Neural progenitor cell (in vitro differentiated cells): Measurements from ENCODE around the gene CLMP. TPM values are rescaled to one million over a fixed set of nuclear protein-coding genes. Genes with fewer than 3 reads are reported as not detected.

Experiments
- DNase-seq: peaks from one replicate; pipeline ENCODE4 v3.0.0-alpha.2; 2016; ENCODE audit warnings: low spot score
- H2AFZ ChIP-seq: fragments of 200-600 bp; sonication (generic); replicated peaks from 2 replicates; pipeline ENCODE4 v1.6.1; 2016; ENCODE audit warnings: antibody characterized with exemption
- H3F3A ChIP-seq: fragments of 200-600 bp; sonication (generic); 2 replicates; pipeline ENCODE4 v1.6.1; 2016; ENCODE audit warnings: antibody characterized with exemption, low read depth
- H3K27ac ChIP-seq: fragments of 200-600 bp; sonication (generic); 2 replicates; pipeline ENCODE4 v1.5.1; 2016; ENCODE audit warnings: mild to moderate bottlenecking
- H3K27me3 ChIP-seq: fragments of 200-600 bp; sonication (generic); 2 replicates; pipeline ENCODE4 v1.6.1; 2016; ENCODE audit warnings: mild to moderate bottlenecking, moderate library complexity
- H3K36me3 ChIP-seq: fragments of 200-600 bp; sonication (generic); 2 replicates; pipeline ENCODE4 v1.5.1; 2016
- H3K4me1 ChIP-seq: fragments of 200-600 bp; sonication (generic); 2 replicates; pipeline ENCODE4 v1.6.1; 2016; ENCODE audit warnings: mixed run types
- H3K4me2 ChIP-seq: fragments of 200-600 bp; sonication (generic); 2 replicates; pipeline ENCODE4 v1.6.1; 2016
- H3K4me3 ChIP-seq: fragments of 200-600 bp; sonication (generic); 2 replicates; pipeline ENCODE4 v1.5.1; 2016
- H3K79me2 ChIP-seq: fragments of 200-600 bp; sonication (generic); 2 replicates; pipeline ENCODE4 v1.6.1; 2016; ENCODE audit warnings: low read depth
- H3K9ac ChIP-seq: fragments of 200-600 bp; sonication (generic); 2 replicates; pipeline ENCODE4 v1.6.1; 2016
- H3K9me3 ChIP-seq: fragments of 200-600 bp; sonication (generic); 2 replicates; pipeline ENCODE4 v1.5.1; 2016; ENCODE audit warnings: low read depth
- H4K20me1 ChIP-seq: fragments of 200-600 bp; sonication (generic); 2 replicates; pipeline ENCODE4 v1.6.1; 2016; ENCODE audit warnings: low read depth
- H3K27ac Mint-ChIP-seq: 3 replicates; pipeline ENCODE4 v1.8.0; 2021; ENCODE audit warnings: mixed read lengths
- H3K27me3 Mint-ChIP-seq: 2 replicates; pipeline ENCODE4 v1.8.0; 2022; ENCODE audit warnings: low read depth, mild to moderate bottlenecking, inconsistent platforms, moderate library complexity, mixed read lengths; ENCODE audit not compliant: insufficient read depth
- H3K36me3 Mint-ChIP-seq: 3 replicates; pipeline ENCODE4 v1.8.0; 2021; ENCODE audit warnings: mixed read lengths
- H3K4me1 Mint-ChIP-seq: 3 replicates; pipeline ENCODE4 v1.8.0; 2021; ENCODE audit warnings: mixed read lengths
- H3K4me3 Mint-ChIP-seq: 3 replicates; pipeline ENCODE4 v1.8.0; 2021; ENCODE audit warnings: mild to moderate bottlenecking, moderate library complexity, mixed read lengths
- H3K9me3 Mint-ChIP-seq: 3 replicates; pipeline ENCODE4 v1.8.0; 2020; ENCODE audit warnings: mixed read lengths
- EZH2 ChIP-seq: fragments of 200-600 bp; sonication (generic); IDR thresholded peaks from 2 replicates; pipeline ENCODE4 v1.6.1; 2017; ENCODE audit warnings: antibody characterized with exemption, mild to moderate bottlenecking, moderate library complexity
- EZH2phosphoT487 ChIP-seq: fragments of 200-600 bp; sonication (generic); IDR thresholded peaks from 2 replicates; pipeline ENCODE4 v1.6.1; 2017; ENCODE audit warnings: antibody characterized with exemption
- total RNA-seq: library from RNA; depleted of rRNA; stranded (reverse); fragments of >200 nt; gene quantifications from 2 replicates; pipeline ENCODE4 v1.2.3, GENCODE V29; 2015; ENCODE audit warnings: low replicate concordance
- TF ChIP-seq, protein P1 (sequence below): fragments of 200-600 bp; sonication (generic); IDR thresholded peaks from 2 replicates; pipeline ENCODE4 v1.5.1; 2017; ENCODE audit warnings: antibody characterized with exemption, mild to moderate bottlenecking

CLMP gene
- total RNA-seq, 1 donor from 2014 or later = 10.7 TPM

DNA sequence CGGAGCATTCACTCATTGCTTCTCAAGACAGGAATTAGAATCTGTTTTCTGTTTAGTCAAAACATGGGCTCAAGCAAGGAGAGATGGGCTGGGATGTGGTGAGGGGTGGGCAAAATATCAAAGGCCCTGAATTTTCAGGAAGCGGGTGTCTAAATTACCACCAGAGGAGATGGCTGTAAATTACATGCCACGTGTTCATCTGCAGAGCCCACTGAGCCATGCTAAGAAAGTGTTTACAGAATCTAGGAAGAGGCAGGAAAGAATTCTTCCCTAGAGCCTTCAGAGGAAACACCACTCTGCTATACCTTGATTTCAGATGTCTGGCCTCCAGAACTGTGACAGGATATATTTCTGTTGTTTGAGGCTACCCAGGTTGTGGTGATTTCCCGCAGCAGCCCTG lies 46.1 kb downstream of the CLMP start:
- H3K4me3 Mint-ChIP-seq = no peak overlapping the region
- Histone ChIP-seq H3K27me3 (no peaks in the 10 kb centered on the region), H2AFZ (no peak overlapping the region), H3K9ac (no peak overlapping the region), H3K27ac (no peak overlapping the region), H3K4me1 (no peaks in the 10 kb centered on the region), H3K4me3 (no peak overlapping the region), H3F3A (no peaks in the 10 kb centered on the region), H3K36me3 (no peaks in the 10 kb centered on the region), H3K4me2 (no peak overlapping the region), H4K20me1 (no peaks in the 10 kb centered on the region), H3K79me2 (no peaks in the 10 kb centered on the region), H3K9me3 (no peaks in the 10 kb centered on the region)
- peaks cover 2% of the 10 kb centered on the region for H3K27me3 Mint-ChIP-seq
- no peaks in the 10 kb centered on the region for H3K36me3 Mint-ChIP-seq
- peaks cover 7% of the 10 kb centered on the region for H3K4me1 Mint-ChIP-seq
- no peak for TF ChIP-seq EZH2phosphoT487
- TF ChIP-seq, protein P1, sequence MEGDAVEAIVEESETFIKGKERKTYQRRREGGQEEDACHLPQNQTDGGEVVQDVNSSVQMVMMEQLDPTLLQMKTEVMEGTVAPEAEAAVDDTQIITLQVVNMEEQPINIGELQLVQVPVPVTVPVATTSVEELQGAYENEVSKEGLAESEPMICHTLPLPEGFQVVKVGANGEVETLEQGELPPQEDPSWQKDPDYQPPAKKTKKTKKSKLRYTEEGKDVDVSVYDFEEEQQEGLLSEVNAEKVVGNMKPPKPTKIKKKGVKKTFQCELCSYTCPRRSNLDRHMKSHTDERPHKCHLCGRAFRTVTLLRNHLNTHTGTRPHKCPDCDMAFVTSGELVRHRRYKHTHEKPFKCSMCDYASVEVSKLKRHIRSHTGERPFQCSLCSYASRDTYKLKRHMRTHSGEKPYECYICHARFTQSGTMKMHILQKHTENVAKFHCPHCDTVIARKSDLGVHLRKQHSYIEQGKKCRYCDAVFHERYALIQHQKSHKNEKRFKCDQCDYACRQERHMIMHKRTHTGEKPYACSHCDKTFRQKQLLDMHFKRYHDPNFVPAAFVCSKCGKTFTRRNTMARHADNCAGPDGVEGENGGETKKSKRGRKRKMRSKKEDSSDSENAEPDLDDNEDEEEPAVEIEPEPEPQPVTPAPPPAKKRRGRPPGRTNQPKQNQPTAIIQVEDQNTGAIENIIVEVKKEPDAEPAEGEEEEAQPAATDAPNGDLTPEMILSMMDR = no peak
- no peak for TF ChIP-seq EZH2
- DNase-seq = no peak
- H3K27ac Mint-ChIP-seq = no peak overlapping the region
- H3K9me3 Mint-ChIP-seq = no peaks in the 10 kb centered on the region

DNA sequence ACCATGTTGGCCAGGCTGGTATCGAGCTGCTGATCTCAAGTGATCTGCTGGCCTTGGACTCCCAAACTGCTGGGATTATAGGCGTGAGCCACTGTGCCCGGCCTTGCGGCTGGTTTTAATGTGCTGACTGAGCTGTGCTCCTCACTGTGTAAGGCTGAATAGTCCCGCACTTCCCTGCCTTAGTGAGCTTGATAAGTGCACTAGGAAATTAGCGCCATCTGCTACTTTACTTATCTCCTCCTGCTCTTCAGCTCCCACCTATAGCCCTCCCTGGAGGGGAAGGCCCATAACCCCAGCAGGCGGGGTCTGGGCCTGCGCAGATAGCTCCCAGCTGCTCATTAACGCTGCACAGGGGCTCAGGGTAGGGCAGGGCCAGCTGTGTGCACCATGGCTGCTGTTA lies 49.4 kb downstream of the CLMP start:
- Mint-ChIP-seq H3K9me3 (peaks cover 5% of the 10 kb centered on the region), H3K27ac (no peak overlapping the region), H3K4me3 (no peak overlapping the region), H3K27me3 (peaks cover 2% of the 10 kb centered on the region), H3K4me1 (peaks cover 10% of the 10 kb centered on the region), H3K36me3 (no peaks in the 10 kb centered on the region)
- TF ChIP-seq EZH2 (no peak), EZH2phosphoT487 (no peak)
- TF ChIP-seq, protein P1 = no peak
- Histone ChIP-seq H2AFZ (no peak overlapping the region), H3K9ac (no peak overlapping the region), H3K9me3 (no peaks in the 10 kb centered on the region), H3K4me1 (no peaks in the 10 kb centered on the region), H3K4me3 (no peak overlapping the region), H3F3A (no peaks in the 10 kb centered on the region), H3K4me2 (no peak overlapping the region), H3K27me3 (no peaks in the 10 kb centered on the region), H4K20me1 (no peaks in the 10 kb centered on the region), H3K36me3 (no peaks in the 10 kb centered on the region), H3K27ac (no peak overlapping the region), H3K79me2 (no peaks in the 10 kb centered on the region)
- DNase-seq = peak; percentile 8

DNA sequence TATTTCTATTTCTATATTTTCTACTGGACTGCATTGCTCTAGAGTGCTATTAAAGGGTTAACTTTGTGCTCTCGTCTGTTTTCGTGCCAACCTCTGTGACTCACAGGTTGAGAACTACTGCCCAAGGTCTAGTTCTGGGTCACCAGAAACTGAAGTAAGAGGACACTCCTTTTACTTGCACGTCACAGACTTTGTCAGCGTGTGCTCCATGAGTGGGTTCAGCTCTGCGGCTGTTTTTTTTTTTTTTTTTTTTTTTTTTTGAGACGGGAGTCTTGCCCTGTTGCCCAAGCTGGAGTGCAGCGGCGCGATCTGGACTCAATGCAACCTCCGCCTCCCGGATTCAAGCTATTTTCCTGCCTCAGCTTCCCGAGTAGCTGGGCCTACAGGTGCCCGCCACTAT lies 49.8 kb downstream of the CLMP start:
- no peak overlapping the region for H3K4me3 ChIP-seq
- no peak overlapping the region for H3K27ac ChIP-seq
- Mint-ChIP-seq H3K9me3 (peaks cover 7% of the 10 kb centered on the region), H3K4me3 (no peak overlapping the region), H3K36me3 (no peaks in the 10 kb centered on the region), H3K27me3 (peaks cover 2% of the 10 kb centered on the region), H3K4me1 (peaks cover 10% of the 10 kb centered on the region), H3K27ac (no peak overlapping the region)
- H4K20me1 ChIP-seq = no peaks in the 10 kb centered on the region
- H3K4me2 ChIP-seq = no peak overlapping the region
- TF ChIP-seq EZH2 = no peak
- no peak for TF ChIP-seq EZH2phosphoT487
- TF ChIP-seq, protein P1 = no peak
- no peak overlapping the region for H2AFZ ChIP-seq
- H3F3A ChIP-seq = no peaks in the 10 kb centered on the region
- no peaks in the 10 kb centered on the region for H3K36me3 ChIP-seq
- DNase-seq = no peak
- H3K9ac ChIP-seq = no peak overlapping the region
- no peaks in the 10 kb centered on the region for H3K4me1 ChIP-seq
- no peaks in the 10 kb centered on the region for H3K27me3 ChIP-seq
- H3K9me3 ChIP-seq = no peaks in the 10 kb centered on the region
- H3K79me2 ChIP-seq = no peaks in the 10 kb centered on the region

DNA sequence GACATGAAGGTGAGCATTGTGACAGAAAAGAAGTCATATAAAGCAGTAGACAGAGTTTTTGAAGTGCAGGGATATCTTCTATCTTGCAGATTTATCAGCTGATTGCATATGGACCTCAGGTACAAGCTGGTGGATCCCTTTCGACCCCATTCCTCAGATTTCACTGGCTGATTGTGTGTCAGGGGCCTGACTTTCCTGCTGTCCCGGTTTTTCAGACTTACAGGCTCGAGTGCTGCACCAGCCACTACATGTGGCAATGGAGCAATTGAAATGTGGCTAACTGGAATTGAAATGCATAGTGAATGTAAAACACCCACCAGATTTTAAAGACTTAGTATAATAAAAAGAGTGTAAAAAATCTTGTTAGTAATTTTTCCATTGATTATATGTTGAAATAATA lies 50.3 kb downstream of the CLMP start:
- H3K27me3 Mint-ChIP-seq = peaks cover 2% of the 10 kb centered on the region
- no peaks in the 10 kb centered on the region for H3F3A ChIP-seq
- H3K79me2 ChIP-seq = no peaks in the 10 kb centered on the region
- no peak for DNase-seq
- no peaks in the 10 kb centered on the region for H3K36me3 ChIP-seq
- H3K4me1 Mint-ChIP-seq = peaks cover 10% of the 10 kb centered on the region
- no peaks in the 10 kb centered on the region for H3K27me3 ChIP-seq
- H3K27ac Mint-ChIP-seq = no peak overlapping the region
- H2AFZ ChIP-seq = no peak overlapping the region
- no peak overlapping the region for H3K4me2 ChIP-seq
- TF ChIP-seq, protein P1 = no peak
- TF ChIP-seq EZH2phosphoT487 (no peak), EZH2 (no peak)
- no peak overlapping the region for H3K9ac ChIP-seq
- no peaks in the 10 kb centered on the region for H3K9me3 ChIP-seq
- no peaks in the 10 kb centered on the region for H3K4me1 ChIP-seq
- H4K20me1 ChIP-seq = no peaks in the 10 kb centered on the region
- H3K4me3 Mint-ChIP-seq = no peak overlapping the region
- peaks cover 7% of the 10 kb centered on the region for H3K9me3 Mint-ChIP-seq
- no peak overlapping the region for H3K4me3 ChIP-seq
- H3K27ac ChIP-seq = no peak overlapping the region
- H3K36me3 Mint-ChIP-seq = no peaks in the 10 kb centered on the region
